GM06990 (cell line): Measurements from ENCODE around the gene GRB7.
"Not testable (repeated sequence)": the region's sequence is repeated elsewhere in the genome, so short reads cannot be mapped to it uniquely, and the experiment has no call there.

Experiments used
- DNase-seq: peaks from one replicate; pipeline ENCODE4 v3.0.0-alpha.2; 2011; ENCODE audit not compliant: insufficient read length; ENCODE audit errors: extremely low read depth
- H3K27me3 ChIP-seq: replicated peaks from 2 replicates; pipeline ENCODE4 v1.6.0; 2011; ENCODE audit warnings: low read length; ENCODE audit not compliant: control insufficient read depth, insufficient read depth
- H3K36me3 ChIP-seq: 2 replicates; pipeline ENCODE4 v1.5.1; 2011; ENCODE audit warnings: low read length; ENCODE audit not compliant: control insufficient read depth, insufficient read depth
- H3K4me3 ChIP-seq: replicated peaks from 2 replicates; pipeline ENCODE4 v1.5.1; 2011; ENCODE audit warnings: low read depth, mild to moderate bottlenecking, control low read depth, low read length
- TF ChIP-seq, protein P1 (sequence below): IDR thresholded peaks from 2 replicates; pipeline ENCODE4 v1.5.1; 2011; ENCODE audit warnings: low read length, control low read depth, mild to moderate bottlenecking, inconsistent platforms; ENCODE audit not compliant: insufficient read depth, poor library complexity, severe bottlenecking

The GRB7 gene

DNA sequence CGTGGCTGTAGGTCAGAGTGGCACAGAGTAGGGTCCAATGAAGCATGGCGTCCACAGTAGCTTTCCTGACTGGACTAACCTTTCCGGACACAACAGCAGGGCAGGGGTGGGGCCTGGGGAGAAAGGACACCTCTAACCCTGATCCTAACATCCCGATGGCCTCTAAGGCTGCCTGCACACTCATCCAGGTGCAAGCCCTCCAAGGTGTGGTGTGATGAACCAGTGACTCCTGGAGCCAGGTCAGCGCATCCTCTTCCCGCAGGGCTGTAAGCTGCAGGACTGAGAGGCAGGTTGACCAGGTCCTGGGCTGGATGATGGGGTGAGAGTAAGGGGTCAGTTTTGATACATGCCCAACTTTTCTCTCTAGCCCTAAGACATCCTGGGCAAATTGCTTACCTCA, 41.0 kb upstream of the GRB7 start:
- Histone ChIP-seq H3K27me3 (no peaks in the 10 kb centered on the region; the same call in 1 of the 2 replicates), H3K36me3 (no peaks in the 10 kb centered on the region; the same call in 1 of the 2 replicates), H3K4me3 (no peak overlapping the region)
- DNase-seq, result no peak
- TF ChIP-seq, protein P1, sequence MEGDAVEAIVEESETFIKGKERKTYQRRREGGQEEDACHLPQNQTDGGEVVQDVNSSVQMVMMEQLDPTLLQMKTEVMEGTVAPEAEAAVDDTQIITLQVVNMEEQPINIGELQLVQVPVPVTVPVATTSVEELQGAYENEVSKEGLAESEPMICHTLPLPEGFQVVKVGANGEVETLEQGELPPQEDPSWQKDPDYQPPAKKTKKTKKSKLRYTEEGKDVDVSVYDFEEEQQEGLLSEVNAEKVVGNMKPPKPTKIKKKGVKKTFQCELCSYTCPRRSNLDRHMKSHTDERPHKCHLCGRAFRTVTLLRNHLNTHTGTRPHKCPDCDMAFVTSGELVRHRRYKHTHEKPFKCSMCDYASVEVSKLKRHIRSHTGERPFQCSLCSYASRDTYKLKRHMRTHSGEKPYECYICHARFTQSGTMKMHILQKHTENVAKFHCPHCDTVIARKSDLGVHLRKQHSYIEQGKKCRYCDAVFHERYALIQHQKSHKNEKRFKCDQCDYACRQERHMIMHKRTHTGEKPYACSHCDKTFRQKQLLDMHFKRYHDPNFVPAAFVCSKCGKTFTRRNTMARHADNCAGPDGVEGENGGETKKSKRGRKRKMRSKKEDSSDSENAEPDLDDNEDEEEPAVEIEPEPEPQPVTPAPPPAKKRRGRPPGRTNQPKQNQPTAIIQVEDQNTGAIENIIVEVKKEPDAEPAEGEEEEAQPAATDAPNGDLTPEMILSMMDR, result no peak

DNA sequence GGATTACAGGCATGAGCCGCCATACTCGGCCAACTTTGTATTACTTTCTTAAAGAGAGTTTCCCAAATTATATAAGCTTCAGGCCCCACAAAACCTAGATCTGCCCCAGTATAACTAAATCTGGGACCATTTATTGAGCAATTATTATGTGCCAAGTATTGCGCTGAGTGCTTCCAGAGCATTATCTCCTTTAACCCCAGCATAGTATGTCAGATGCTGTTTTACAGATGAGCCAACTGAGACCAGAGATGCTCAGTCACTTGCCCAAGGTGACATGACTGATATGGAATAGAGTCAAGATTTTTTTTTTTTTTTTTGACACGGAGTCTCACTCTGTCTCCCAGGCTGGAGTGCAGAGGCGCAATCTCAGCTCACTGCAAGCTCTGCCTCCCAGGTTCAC, 39.8 kb upstream of the GRB7 start:
- Histone ChIP-seq H3K27me3 (no peaks in the 10 kb centered on the region; the same call in 1 of the 2 replicates), H3K4me3 (no peak overlapping the region), H3K36me3 (no peaks in the 10 kb centered on the region; the same call in 1 of the 2 replicates)
- TF ChIP-seq, protein P1, result no peak
- DNase-seq, result no peak

DNA sequence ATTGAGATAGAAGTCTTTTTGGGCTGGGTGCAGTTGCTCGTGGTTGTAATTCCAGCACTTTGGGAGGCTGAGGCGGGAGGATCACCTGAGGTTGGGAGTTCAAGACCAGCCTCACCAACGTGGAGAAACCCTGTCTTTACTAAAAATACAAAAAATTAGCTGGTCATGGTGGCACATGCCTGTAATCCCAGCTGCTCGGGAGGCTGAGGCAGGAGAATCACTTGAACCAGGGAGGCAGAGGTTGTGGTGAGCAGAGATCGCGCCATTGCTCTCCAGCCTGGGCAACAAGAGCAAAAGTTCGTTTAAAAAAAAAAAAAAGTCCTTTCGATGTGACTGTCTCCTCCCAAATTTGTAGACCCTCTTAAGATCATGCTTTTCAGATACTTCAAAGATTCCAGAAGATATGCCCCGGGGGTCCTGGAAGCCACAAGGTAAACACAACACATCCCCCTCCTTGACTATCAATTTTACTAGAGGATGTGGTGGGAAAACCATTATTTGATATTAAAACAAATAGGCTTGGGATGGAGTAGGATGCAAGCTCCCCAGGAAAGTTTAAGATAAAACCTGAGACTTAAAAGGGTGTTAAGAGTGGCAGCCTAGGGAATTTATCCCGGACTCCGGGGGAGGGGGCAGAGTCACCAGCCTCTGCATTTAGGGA, 38.5 kb upstream of the GRB7 start:
- H3K4me3 ChIP-seq, DNase-seq, H3K36me3 ChIP-seq, H3K27me3 ChIP-seq: not testable (repeated sequence)

DNA sequence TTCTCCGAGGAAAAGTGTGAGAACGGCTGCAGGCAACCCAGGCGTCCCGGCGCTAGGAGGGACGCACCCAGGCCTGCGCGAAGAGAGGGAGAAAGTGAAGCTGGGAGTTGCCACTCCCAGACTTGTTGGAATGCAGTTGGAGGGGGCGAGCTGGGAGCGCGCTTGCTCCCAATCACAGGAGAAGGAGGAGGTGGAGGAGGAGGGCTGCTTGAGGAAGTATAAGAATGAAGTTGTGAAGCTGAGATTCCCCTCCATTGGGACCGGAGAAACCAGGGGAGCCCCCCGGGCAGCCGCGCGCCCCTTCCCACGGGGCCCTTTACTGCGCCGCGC, 38.0 kb upstream of the GRB7 start, which contains the start of gene ERBB2:
Gene ERBB2 (plus strand): TSS at position 247 of the 330 bp plus-strand sequence. CDS start 175 bp downstream, outside the sequence.
- DNase-seq, result no peak
- H3K36me3 ChIP-seq, result no peaks in the 10 kb centered on the region; the same call in 1 of the 2 replicates
- TF ChIP-seq, protein P1, result no peak
- H3K4me3 ChIP-seq, result no peak within 1 kb of the TSS
- H3K27me3 ChIP-seq, result no peaks in the 10 kb centered on the region; the same call in 1 of the 2 replicates

DNA sequence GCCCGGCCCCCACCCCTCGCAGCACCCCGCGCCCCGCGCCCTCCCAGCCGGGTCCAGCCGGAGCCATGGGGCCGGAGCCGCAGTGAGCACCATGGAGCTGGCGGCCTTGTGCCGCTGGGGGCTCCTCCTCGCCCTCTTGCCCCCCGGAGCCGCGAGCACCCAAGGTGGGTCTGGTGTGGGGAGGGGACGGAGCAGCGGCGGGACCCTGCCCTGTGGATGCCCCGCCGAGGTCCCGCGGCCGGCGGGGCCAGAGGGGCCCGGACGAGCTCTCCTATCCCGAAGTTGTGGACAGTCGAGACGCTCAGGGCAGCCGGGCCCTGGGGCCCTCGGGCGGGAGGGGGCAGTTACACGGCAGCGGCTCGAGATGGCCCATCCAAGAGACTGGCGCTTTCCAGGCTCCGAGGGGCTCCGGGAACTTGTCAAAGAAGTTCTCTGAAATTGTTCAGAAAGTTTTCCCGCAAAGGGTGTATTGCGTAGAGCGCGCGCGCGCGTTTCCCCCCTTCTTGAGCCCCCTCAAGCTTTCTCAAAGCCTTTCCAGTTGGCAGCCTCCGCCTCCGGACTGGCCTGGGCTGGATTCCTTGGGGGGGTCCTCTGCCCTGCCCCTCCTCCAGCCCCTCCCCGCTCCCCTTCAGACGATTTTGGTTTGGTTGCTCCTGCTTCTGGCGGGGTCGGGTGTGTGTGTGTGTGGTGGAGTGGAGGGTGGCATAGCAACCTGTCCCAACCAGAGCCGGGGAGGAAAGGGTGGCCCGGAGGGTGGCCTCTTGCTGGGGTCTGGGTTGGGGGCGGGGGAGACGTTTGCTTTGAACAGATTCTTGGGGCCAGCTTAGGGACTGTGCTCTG, 37.4 kb upstream of the GRB7 start:
- TF ChIP-seq, protein P1, result no peak
- Histone ChIP-seq H3K27me3 (no peaks in the 10 kb centered on the region; the same call in 1 of the 2 replicates), H3K4me3 (no peak overlapping the region), H3K36me3 (no peaks in the 10 kb centered on the region)
- no peak for DNase-seq

DNA sequence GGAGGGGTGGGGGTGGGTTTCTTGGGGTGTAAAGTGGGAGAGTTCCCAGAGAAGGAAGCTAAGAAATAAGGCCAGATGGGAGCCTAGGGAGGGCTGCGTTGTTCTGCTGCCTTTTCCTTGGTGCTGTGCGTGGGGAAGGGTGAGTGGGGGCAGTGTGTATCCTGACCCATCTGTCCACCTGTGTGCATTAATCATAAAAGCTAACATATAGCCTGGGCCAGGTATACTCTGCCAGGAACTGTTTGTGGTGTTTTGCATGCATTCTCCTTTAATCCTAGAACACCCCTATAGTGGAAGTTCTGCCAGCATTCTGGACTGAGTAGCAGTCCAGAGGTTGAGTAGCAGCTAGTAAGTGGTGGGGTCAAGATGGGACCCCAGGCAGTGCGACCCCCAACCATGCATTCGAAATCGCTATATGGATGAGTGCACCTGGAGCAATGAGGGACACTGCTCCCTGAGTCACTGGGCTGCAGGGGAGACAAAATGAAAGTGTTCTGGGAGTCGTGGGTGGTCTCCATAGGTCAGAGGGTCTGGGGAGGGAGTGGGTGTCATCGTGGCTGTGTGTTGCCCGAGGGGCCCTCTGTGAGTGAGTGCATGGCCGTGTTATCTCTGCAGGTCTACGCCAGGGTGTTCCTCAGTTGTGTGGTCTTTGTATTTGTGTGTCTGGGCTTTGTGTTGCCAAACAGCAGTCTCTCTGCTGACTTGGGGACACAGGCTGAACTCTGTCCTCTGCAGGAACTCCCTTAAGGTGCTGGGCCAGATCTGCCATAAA, 36.5 kb upstream of the GRB7 start:
- TF ChIP-seq, protein P1, result no peak
- H3K27me3 ChIP-seq, result no peaks in the 10 kb centered on the region; the same call in 1 of the 2 replicates
- H3K36me3 ChIP-seq, result no peaks in the 10 kb centered on the region
- DNase-seq, result no peak
- H3K4me3 ChIP-seq, result no peak overlapping the region
